Activated naive CD8-positive, alpha-beta T cell treated with anti-CD3 and anti-CD28 coated beads, Interleukin-2, amount 10 ng/mL, durations not matched to agents 7 days and 5 days (primary cell): ENCODE results near the gene ME2. TPM values are rescaled to one million over a fixed set of nuclear protein-coding genes. Genes with fewer than 3 reads are reported as not detected.
"Not testable (repeated sequence)": the region's sequence is repeated elsewhere in the genome, so short reads cannot be mapped to it uniquely, and the experiment has no call there.

Source experiments
- ATAC-seq: fragments of 150-1000 bp; cut with Tn5 transposase; one replicate; pipeline ENCODE4 v1.10.0; 2021; ENCODE audit warnings: low read depth, moderate library complexity
- POLR2A ChIA-PET: fragments of 350-600 bp; sonication (Branson Sonifier 250); formaldehyde crosslinking; loops from one replicate; lab custom pipeline; 2021; ENCODE audit warnings: antibody characterized with exemption; lab: Charles Lee
- DNase-seq: peaks from one replicate; pipeline ENCODE4 v3.0.0; 2021
- H3K27ac Mint-ChIP-seq: one replicate; pipeline ENCODE4 v1.8.0; 2022; ENCODE audit warnings: mild to moderate bottlenecking, mixed read lengths
- H3K27me3 Mint-ChIP-seq: one replicate; pipeline ENCODE4 v1.8.0; 2022; ENCODE audit warnings: mild to moderate bottlenecking, moderate library complexity, mixed read lengths
- H3K36me3 Mint-ChIP-seq: one replicate; pipeline ENCODE4 v1.8.0; 2021; ENCODE audit warnings: mild to moderate bottlenecking, mixed read lengths
- H3K4me1 Mint-ChIP-seq: one replicate; pipeline ENCODE4 v1.8.0; 2021; ENCODE audit warnings: mixed read lengths
- H3K4me3 Mint-ChIP-seq: one replicate; pipeline ENCODE4 v1.8.0; 2022; ENCODE audit warnings: mild to moderate bottlenecking, moderate library complexity, mixed read lengths
- H3K9me3 Mint-ChIP-seq: one replicate; pipeline ENCODE4 v1.8.0; 2021; ENCODE audit warnings: mixed read lengths
- total RNA-seq, 2 experiments: library from RNA; stranded (reverse); gene quantifications; one replicate each; pipeline ENCODE4 v1.2.3, GENCODE V29; 2021

The ME2 gene
- total RNA-seq, 2 experiments from 2014 or later = 76.3 to 76.7 TPM

DNA sequence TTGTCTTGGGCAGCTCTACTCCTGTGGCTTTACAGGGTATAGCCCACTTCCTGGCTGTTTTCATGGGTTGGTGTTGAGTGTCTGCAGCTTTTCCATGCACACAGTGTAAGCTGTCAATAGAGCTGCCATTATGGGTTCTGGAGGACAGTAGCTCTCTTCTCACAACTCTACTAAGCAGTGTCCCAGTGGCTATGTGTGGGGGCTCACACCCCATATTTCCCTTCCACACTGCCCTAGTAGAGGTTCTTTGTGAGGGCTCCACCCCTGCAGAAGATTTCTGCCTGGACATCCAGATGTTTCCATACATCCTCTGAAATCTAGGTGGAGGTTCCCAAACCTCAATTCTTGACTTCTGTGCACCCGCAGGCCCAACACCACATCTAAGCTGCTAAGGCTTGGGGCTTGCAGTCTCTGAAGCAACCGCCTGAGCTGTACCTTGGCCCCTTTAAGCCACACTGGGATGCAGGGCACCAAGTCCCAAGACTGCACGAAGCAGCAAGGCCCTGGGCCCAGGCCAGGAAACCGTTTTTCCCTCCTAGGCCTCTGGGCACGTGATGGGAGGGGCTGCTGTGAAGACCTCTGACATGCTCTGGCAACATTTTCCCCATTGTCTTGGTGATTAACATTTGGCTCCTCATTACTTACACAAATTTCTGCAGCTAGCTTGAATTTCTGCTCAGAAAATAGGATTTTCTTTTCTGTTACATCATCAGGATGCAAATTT is 98.3 kb downstream of the ME2 start:
- Mint-ChIP-seq H3K27me3 (no peaks in the 10 kb centered on the region), H3K9me3 (peaks cover 24% of the 10 kb centered on the region), H3K36me3 (peaks cover 59% of the 10 kb centered on the region), H3K4me1 (no peaks in the 10 kb centered on the region), H3K4me3 (no peak overlapping the region), H3K27ac (no peak overlapping the region)
- DNase-seq = no peak
- POLR2A ChIA-PET = no interaction called here
- no peak for ATAC-seq

GRCh38 chr18:50981381-50981780 is 102.5 kb downstream of the ME2 start:
- Mint-ChIP-seq H3K4me3 (no peak overlapping the region), H3K36me3 (peaks cover 49% of the 10 kb centered on the region), H3K27ac (no peak overlapping the region), H3K27me3 (no peaks in the 10 kb centered on the region), H3K4me1 (no peaks in the 10 kb centered on the region), H3K9me3 (peaks cover 16% of the 10 kb centered on the region)
- no peak for DNase-seq
- POLR2A ChIA-PET = no interaction called here
- ATAC-seq = no peak

GRCh38 chr18:50982086-50982801 is 103.3 kb downstream of the ME2 start:
- H3K9me3 Mint-ChIP-seq = peaks cover 12% of the 10 kb centered on the region
- no peak overlapping the region for H3K4me3 Mint-ChIP-seq
- peaks cover 40% of the 10 kb centered on the region for H3K36me3 Mint-ChIP-seq
- no peaks in the 10 kb centered on the region for H3K4me1 Mint-ChIP-seq
- no peak for DNase-seq
- no peaks in the 10 kb centered on the region for H3K27me3 Mint-ChIP-seq
- no peak overlapping the region for H3K27ac Mint-ChIP-seq
- POLR2A ChIA-PET = no interaction called here
- no peak for ATAC-seq

GRCh38 chr18:50982802-50983179 is 103.9 kb downstream of the ME2 start:
- Mint-ChIP-seq H3K4me1 (no peaks in the 10 kb centered on the region), H3K27me3 (no peaks in the 10 kb centered on the region), H3K4me3 (no peak overlapping the region), H3K27ac (no peak overlapping the region), H3K9me3 (peaks cover 9% of the 10 kb centered on the region), H3K36me3 (peaks cover 37% of the 10 kb centered on the region)
- DNase-seq (no peak), ATAC-seq (no peak)
- POLR2A ChIA-PET = no interaction called here

- POLR2A ChIA-PET = interaction anchor here (1.3 kb wide), 1 partner anchor 44 kb away, joined by 4 read pairs; the partner anchor contains the start of gene SMAD4
- H3K9me3 Mint-ChIP-seq = no peaks in the 10 kb centered on the region
Measured at GRCh38 chr18:50986360-50987087, 107.6 kb downstream of the ME2 start.

DNA sequence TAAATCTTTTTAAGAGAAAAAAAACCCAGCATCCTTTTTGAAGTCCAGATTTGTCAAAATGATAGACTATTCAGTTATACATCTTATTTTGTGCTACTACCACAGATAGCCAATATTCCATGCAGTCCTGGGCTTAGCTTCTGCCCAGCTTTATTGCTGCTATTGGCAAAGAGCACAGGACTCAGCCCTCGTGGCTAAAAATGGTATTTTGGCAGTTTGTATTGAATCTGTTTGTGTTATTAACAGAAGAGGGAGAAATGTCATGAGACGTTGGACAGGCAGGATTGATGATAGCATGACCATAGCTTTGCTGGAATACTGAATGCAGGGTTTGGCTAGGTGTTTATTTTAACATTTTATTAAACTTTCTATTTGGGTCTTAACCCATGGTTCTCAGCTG is 108.3 kb downstream of the ME2 start:
- H3K9me3 Mint-ChIP-seq = no peaks in the 10 kb centered on the region
- no peaks in the 10 kb centered on the region for H3K4me1 Mint-ChIP-seq
- H3K27me3 Mint-ChIP-seq = no peaks in the 10 kb centered on the region
- no peak for ATAC-seq
- H3K36me3 Mint-ChIP-seq = peaks cover 16% of the 10 kb centered on the region
- POLR2A ChIA-PET = interaction anchor here (1.2 to 1.3 kb wide), 2 partner anchors 19 to 43 kb away, joined by 3 to 4 read pairs; partner anchors contain the start of genes ELAC1 and SMAD4
- DNase-seq = no peak
- H3K4me3 Mint-ChIP-seq = no peak overlapping the region
- no peak overlapping the region for H3K27ac Mint-ChIP-seq

More at GRCh38 chr18:50986360-50987087, 107.6 kb downstream of the ME2 start:
- H3K4me3 Mint-ChIP-seq = no peak overlapping the region
- no peaks in the 10 kb centered on the region for H3K4me1 Mint-ChIP-seq
- H3K36me3 Mint-ChIP-seq = peaks cover 14% of the 10 kb centered on the region
- H3K27me3 Mint-ChIP-seq = no peaks in the 10 kb centered on the region
- H3K27ac Mint-ChIP-seq = no peak overlapping the region
- ATAC-seq (no peak), DNase-seq (no peak)

GRCh38 chr18:50989711-50990110 is 110.8 kb downstream of the ME2 start:
- Mint-ChIP-seq H3K4me1 (no peaks in the 10 kb centered on the region), H3K9me3 (no peaks in the 10 kb centered on the region), H3K27ac (no peak overlapping the region), H3K27me3 (no peaks in the 10 kb centered on the region), H3K36me3 (peaks cover 10% of the 10 kb centered on the region), H3K4me3 (no peak overlapping the region)
- DNase-seq = no peak
- POLR2A ChIA-PET = no interaction called here
- no peak for ATAC-seq

DNA sequence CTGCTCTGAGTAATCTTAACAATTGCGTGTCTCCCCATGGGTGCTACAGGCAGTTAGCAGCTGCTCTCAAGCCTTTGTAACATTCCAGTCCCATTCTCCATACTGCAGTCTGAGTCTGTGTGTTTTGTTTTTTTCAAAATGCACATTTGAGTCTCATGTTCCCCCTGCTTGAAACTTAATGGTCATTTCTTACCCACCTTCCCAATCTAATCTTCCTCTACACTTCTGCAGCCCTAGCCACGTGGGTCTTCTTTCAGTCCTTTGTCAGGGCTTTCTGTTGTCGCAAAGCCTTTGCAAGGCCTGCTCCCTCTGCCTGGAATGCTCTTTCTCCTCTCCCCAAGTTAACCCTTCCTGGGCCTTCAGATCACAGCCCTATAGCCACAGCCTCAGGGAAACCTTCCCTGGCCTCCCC is 113.4 kb downstream of the ME2 start:
- no peaks in the 10 kb centered on the region for H3K4me1 Mint-ChIP-seq
- H3K27me3 Mint-ChIP-seq = no peaks in the 10 kb centered on the region
- ATAC-seq = no peak
- H3K36me3 Mint-ChIP-seq = peaks cover 7% of the 10 kb centered on the region
- H3K4me3 Mint-ChIP-seq = no peak overlapping the region
- DNase-seq = no peak
- POLR2A ChIA-PET = no interaction called here
- no peak overlapping the region for H3K27ac Mint-ChIP-seq
- no peaks in the 10 kb centered on the region for H3K9me3 Mint-ChIP-seq

DNA sequence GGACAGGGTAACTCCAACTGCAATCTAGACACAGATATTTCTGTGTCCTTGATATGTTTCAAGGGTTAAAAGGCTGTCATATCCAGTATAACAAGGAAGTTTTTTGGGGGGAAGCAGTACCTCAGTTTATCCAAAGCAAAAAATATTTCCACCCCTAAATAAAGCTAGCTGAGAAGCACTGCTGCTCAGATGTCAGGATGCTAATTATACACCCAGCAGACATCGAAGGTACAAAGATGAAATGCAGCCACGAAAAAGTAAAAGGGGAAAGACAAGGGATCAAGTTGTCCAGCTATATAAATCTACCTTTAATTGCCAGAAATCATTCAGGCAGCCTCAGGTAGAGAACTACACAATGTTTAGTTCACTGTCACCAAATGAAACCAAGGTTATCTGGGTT is 115.1 kb downstream of the ME2 start:
- H3K4me3 Mint-ChIP-seq = no peak overlapping the region
- peaks cover 5% of the 10 kb centered on the region for H3K36me3 Mint-ChIP-seq
- no peaks in the 10 kb centered on the region for H3K4me1 Mint-ChIP-seq

GRCh38 chr18:51003174-51003573 is 124.3 kb downstream of the ME2 start:
- H3K27me3 Mint-ChIP-seq, ATAC-seq, DNase-seq, H3K4me1 Mint-ChIP-seq, H3K9me3 Mint-ChIP-seq, H3K4me3 Mint-ChIP-seq, H3K27ac Mint-ChIP-seq, H3K36me3 Mint-ChIP-seq, POLR2A ChIA-PET: not testable (repeated sequence)

More for the DNA sequence above, 115.1 kb downstream of the ME2 start:
- H3K27me3 Mint-ChIP-seq = no peaks in the 10 kb centered on the region
- ATAC-seq = no peak
- H3K9me3 Mint-ChIP-seq = peaks cover 2% of the 10 kb centered on the region
- H3K27ac Mint-ChIP-seq = no peak overlapping the region
- POLR2A ChIA-PET = no interaction called here
- no peak for DNase-seq

Other genes starting within 250 kb of the ME2 start
- not detected for gene MRO, start 59.1 kb upstream of the ME2 start, total RNA-seq
- gene ELAC1, start 88.9 kb downstream of the ME2 start, total RNA-seq = 10 to 100 TPM in 1 of 2 experiments, 1 to 10 TPM in 1; 9.6 to 10.1 TPM
- gene SMAD4, start 151.1 kb downstream of the ME2 start, total RNA-seq = 100 to 1,000 TPM in 1 of 2 experiments, 10 to 100 TPM in 1; 84.9 to 105 TPM